Central memory CD4-positive, alpha-beta T cell (primary cell): ENCODE data around the gene FLT1.

Experiments
- DNase-seq: peaks from one replicate; pipeline ENCODE4 v3.0.0; 2022

FLT1 gene

GRCh38 chr13:28380319-28380718 lies 114.6 kb downstream of the FLT1 start:
- DNase-seq = no peak

- DNase-seq = no peak
Measured at GRCh38 chr13:28379371-28380083, 115.4 kb downstream of the FLT1 start.

GRCh38 chr13:28376604-28377003 lies 118.3 kb downstream of the FLT1 start:
- DNase-seq = no peak

GRCh38 chr13:28375250-28375930 lies 119.5 kb downstream of the FLT1 start:
- DNase-seq = no peak

- DNase-seq = no peak
Measured at GRCh38 chr13:28373810-28374209, 121.1 kb downstream of the FLT1 start.

GRCh38 chr13:28370448-28370847 lies 124.5 kb downstream of the FLT1 start:
- DNase-seq = no peak

- DNase-seq = no peak
Measured at GRCh38 chr13:28358708-28359107, 136.2 kb downstream of the FLT1 start.

GRCh38 chr13:28357911-28358433 lies 137.0 kb downstream of the FLT1 start:
- no peak for DNase-seq

- DNase-seq = no peak
Measured at GRCh38 chr13:28357247-28357825, 137.6 kb downstream of the FLT1 start.

GRCh38 chr13:28356561-28357021 lies 138.3 kb downstream of the FLT1 start:
- DNase-seq = no peak

GRCh38 chr13:28355822-28356371 lies 139.0 kb downstream of the FLT1 start:
- no peak for DNase-seq

- DNase-seq = no peak
Measured at GRCh38 chr13:28355046-28355821, 139.7 kb downstream of the FLT1 start.

GRCh38 chr13:28353679-28354078 lies 141.2 kb downstream of the FLT1 start:
- DNase-seq = no peak

- no peak for DNase-seq
Measured at GRCh38 chr13:28349907-28350654, 144.8 kb downstream of the FLT1 start.

GRCh38 chr13:28349371-28349770 lies 145.6 kb downstream of the FLT1 start:
- DNase-seq = no peak

- no peak for DNase-seq
Measured at GRCh38 chr13:28347456-28348371, 147.2 kb downstream of the FLT1 start.

GRCh38 chr13:28346154-28346553 lies 148.8 kb downstream of the FLT1 start:
- no peak for DNase-seq

GRCh38 chr13:28344163-28344562 lies 150.8 kb downstream of the FLT1 start:
- no peak for DNase-seq

- no peak for DNase-seq
Measured at GRCh38 chr13:28342251-28342650, 152.7 kb downstream of the FLT1 start.

GRCh38 chr13:28340272-28340793 lies 154.6 kb downstream of the FLT1 start:
- no peak for DNase-seq

- DNase-seq = no peak
Measured at GRCh38 chr13:28339419-28339818, 155.5 kb downstream of the FLT1 start.
